Stimulated activated CD4-positive, alpha-beta T cell treated with anti-CD3 and anti-CD28 coated beads, Interleukin-2, amount 100 ng/mL, for 48 hours (primary cell): Measurements from ENCODE around the gene EDRF1.

Source experiments
- DNase-seq, 2 donors: peaks; one replicate each; pipeline ENCODE4 v3.0.0-alpha.2; 2020

EDRF1 gene

GRCh38 chr10:125762692-125763648 lies 43.5 kb downstream of the EDRF1 start:
- no peak for DNase-seq

- DNase-seq = no peak
These were observed 46.3 kb downstream of the EDRF1 start for GRCh38 chr10:125765835-125766234.

- no peak for DNase-seq
These were observed 47.0 kb downstream of the EDRF1 start for GRCh38 chr10:125766511-125766910.

- no peak for DNase-seq
These were observed 48.8 kb downstream of the EDRF1 start for GRCh38 chr10:125768219-125768855.

- no peak for DNase-seq
These were observed 49.7 kb downstream of the EDRF1 start for GRCh38 chr10:125769175-125769574.

DNA sequence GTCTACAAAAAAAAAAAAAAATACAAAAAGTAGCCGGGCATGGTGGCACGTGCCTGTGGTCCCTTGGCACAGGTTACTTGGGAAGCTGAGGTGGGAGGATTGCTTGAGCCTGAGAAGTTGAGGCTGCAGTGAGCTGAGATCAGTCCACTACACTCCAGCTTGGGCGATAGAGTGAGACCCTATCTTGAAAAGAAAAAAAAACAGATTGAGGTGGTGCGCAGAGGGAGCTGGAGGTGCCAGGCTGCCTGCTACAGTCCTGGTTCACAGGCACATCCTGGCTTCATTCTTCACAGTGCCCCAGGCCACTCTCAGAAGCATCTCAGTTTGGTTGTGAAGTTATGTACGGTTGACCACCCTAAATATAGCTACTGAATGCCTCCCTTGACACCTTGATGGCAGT lies 51.3 kb downstream of the EDRF1 start:
- DNase-seq = no peak

DNA sequence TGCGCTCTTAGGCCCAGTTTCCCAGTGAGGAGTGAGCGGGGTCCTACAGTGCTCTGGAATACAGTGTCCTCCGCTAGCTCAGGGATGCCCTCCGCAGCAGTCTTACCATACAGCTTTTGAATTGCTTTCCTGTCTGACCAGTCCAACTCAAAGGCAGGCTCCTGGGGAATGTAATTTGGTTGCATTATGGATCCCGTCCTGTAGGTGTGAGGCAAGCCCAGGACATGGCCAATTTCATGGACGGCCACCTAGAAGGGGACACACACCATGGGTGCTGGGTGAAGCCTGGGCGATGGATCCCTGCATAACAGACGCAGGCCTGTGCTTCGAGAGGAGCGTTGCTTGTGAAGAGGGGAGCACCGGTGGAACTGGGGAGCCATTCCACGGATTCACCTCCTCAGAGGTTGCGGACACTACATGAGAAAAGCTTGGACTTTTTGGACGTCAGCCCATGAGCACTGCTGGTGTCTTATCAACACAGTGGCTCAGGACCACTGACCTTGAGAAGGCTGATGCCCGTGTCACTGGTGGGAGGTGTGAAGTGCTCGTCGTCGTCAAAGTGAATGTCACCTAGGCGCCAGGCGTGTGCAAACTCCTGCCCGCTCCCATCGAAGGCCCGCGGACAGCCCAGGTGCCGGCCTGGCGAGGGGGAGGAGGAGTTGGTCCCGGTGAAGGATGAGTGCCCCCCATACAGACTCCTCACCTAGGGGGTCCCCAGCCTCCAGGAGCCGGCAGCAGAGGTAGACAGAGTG lies 52.8 kb downstream of the EDRF1 start:
- DNase-seq = no peak

DNA sequence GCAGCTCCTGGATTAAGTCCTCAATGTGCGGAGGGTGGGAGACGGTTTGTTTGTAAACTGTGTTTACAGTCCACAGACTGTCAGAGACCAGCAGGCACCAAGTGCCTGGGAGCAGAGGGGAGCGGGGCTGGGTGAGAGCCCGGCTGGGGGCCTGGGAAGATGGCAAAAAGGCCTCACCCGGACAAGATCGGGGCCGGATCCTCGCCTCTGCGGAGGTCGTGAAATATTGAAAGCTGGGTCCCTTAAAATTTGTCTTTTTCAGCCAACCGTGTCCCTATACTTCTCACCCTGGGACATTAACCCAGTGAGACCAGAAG lies 53.3 kb downstream of the EDRF1 start:
- no peak for DNase-seq

DNA sequence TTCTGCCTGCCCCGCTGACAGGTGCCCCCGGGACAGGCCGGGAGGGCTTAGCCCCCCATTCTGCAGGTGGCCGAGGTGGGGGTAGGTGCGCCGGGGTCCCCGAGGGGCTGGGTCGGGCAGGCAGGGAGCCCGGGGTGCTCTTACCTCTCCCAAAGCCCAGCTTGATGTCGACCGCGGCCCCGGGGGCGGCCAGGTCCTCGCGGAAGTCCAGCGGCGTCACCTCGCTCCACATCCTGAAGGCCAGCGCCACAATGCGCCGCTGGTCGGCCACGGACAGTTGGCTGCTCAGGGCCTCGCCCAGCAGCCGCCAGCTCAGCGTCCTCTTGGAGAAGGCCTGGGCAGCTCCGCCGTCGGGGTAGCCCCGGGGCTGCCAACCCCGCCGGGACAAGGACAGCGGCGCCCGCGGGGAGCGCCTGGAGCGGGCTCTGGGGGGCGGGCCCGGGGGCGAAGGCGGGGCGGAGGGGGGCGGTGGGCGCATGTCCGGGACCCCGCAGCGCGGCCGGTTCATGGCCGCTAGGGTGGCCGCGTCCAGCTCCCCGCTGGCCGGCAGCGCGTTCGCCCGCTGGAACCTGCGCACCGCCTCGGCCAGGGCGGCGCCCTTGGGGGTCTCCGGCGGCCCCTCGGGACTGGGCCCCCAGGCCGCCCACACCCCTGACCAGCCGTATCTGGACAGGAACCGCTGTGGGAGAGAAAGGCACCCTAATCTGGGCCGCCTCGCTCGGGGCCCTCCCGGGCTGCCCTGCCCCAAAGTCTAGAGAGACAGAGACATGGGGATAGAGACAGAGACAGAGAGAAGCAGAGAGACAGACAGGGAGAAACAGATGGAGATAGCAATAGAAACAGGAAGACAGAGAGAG lies 54.4 kb downstream of the EDRF1 start:
- no peak for DNase-seq

DNA sequence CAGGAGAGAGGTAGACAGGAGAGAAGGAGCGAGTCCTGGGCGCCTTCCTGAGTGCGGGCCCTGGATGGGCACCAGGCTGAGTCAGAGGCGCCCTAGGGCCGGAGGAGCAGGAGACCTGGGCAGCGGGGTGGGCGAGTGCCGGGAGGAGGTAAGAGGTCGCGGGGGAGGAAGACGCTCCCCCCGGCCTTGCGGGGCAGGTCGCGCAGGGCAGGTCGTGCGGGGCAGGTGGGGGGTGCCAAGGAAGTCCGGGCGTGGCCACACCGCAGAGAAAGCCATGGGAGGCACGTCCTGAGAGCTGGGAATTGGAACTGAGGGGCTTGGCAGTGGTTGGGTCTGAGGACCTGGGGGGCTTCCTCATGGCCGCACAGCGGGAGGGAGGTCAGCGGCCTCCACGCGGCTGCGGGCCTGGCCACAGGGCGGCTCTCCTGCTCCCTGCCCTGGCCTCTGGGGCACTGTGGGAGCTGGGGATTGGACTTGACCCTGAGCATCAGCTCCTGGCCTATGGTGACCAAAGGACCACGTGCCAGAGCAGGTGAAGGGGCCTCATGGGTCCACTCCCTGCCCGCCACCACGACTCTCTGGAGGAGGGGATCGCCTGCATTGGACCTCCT lies 55.2 kb downstream of the EDRF1 start:
- no peak for DNase-seq

- no peak for DNase-seq
These were observed 56.1 kb downstream of the EDRF1 start, which contains the start of gene MMP21 for GRCh38 chr10:125775491-125776106. TSS of gene MMP21 (minus strand) at chr10:125775821. CDS start at chr10:125775821, 0 bp downstream.

DNA sequence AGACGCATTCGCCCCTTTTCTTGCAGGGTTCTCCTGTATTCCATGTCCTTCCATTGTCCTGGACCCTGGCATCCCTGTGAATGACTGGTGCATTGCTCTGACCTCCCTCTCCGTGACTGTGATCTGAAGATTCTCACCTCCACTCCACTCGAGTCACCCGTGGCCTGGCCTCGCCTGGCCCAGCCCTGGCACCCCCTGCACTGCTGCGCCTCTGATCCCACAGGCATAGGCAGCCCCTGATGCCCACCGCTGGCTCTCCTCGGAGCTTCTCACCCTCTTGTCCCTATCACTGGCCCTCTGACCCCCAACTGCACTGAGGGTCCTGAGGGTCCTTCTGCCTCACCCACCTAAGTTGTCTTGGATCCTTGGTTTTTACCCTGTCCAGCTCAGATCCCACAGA lies 58.3 kb downstream of the EDRF1 start:
- no peak for DNase-seq

DNA sequence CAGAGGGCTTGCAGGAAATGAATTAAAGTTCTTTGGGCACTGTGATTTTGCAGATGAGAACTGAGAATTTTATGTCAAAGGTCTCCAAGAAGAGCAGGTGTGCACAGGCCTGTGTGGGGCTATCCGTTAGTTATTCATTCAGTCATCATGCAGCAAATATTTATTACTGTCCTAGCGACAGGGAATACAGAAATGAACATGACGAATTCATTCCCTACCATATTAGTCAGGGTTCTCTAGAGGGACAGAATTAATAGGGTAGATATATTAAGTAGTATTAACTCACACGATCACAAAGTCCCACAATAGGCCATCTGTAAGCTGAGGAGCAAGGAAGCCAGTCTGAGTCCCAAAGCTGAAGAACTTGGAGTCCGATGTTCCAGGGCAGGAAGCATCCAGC lies 59.0 kb downstream of the EDRF1 start:
- DNase-seq = no peak

GRCh38 chr10:125779403-125780327 lies 60.2 kb downstream of the EDRF1 start:
- DNase-seq = no peak

- DNase-seq = no peak
These were observed 61.9 kb downstream of the EDRF1 start for GRCh38 chr10:125781374-125781773.

GRCh38 chr10:125782054-125782453 lies 62.5 kb downstream of the EDRF1 start:
- no peak for DNase-seq

- DNase-seq = no peak
These were observed 63.1 kb downstream of the EDRF1 start for GRCh38 chr10:125782616-125783015.

- DNase-seq = no peak
These were observed 63.9 kb downstream of the EDRF1 start for GRCh38 chr10:125783408-125783807.

GRCh38 chr10:125783957-125784356 lies 64.4 kb downstream of the EDRF1 start:
- DNase-seq = no peak

DNA sequence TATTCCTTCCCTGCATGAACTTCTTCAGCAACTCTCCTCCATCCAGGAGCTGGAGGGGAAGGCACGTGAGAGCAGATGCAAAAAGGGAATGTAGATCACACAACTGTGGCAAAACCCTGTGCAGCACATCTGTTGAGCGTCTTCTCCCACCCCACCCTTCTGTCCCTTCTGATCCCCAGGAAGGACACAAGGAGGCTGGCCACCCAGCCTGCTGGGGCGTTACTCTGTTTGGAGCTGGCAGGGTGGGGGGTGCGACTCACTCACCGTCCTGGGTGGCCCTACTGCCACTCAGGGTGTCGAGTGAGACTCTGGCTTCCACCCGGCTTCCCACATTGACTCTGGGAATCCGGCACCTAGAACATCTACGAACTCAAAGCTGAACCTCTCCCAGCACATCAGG lies 66.3 kb downstream of the EDRF1 start:
- no peak for DNase-seq
